SJSA1 (cell line): ENCODE results near the gene CRYM. TPM values are rescaled to one million over a fixed set of nuclear protein-coding genes. Genes with fewer than 3 reads are reported as not detected.
"Not testable (repeated sequence)": the region's sequence is repeated elsewhere in the genome, so short reads cannot be mapped to it uniquely, and the experiment has no call there.

Source experiments
- DNase-seq, 2 experiments: peaks; one replicate each; pipeline ENCODE4 v3.0.0-alpha.2; 2015 to 2020; ENCODE audit warnings: low spot score in 2 of 2, low read depth in 1 of 2
- H3K27ac ChIP-seq: fragments of 250-450 bp; sonication (Bioruptor Pico); 2 replicates; pipeline ENCODE4 v1.5.1; 2020; ENCODE audit warnings: mild to moderate bottlenecking, moderate library complexity
- H3K27me3 ChIP-seq: fragments of 250-450 bp; sonication (Bioruptor Pico); replicated peaks from 2 replicates; pipeline ENCODE4 v1.5.1; 2020; ENCODE audit warnings: mild to moderate bottlenecking, moderate library complexity
- H3K36me3 ChIP-seq: fragments of 250-450 bp; sonication (Bioruptor Pico); 2 replicates; pipeline ENCODE4 v1.5.1; 2020; ENCODE audit warnings: mild to moderate bottlenecking
- H3K4me1 ChIP-seq: fragments of 250-450 bp; sonication (Bioruptor Pico); replicated peaks from 2 replicates; pipeline ENCODE4 v1.6.1; 2021; ENCODE audit warnings: mild to moderate bottlenecking
- H3K4me3 ChIP-seq: fragments of 250-450 bp; sonication (Bioruptor Pico); 2 replicates; pipeline ENCODE4 v1.5.1; 2020; ENCODE audit warnings: mild to moderate bottlenecking
- H3K9me3 ChIP-seq: fragments of 250-450 bp; sonication (Bioruptor Pico); replicated peaks from 2 replicates; pipeline ENCODE4 v1.5.1; 2020; ENCODE audit warnings: mild to moderate bottlenecking
- total RNA-seq: library from RNA; depleted of rRNA; stranded (reverse); fragments of >200 nt; shearing (Covaris generic); gene quantifications from 2 replicates; pipeline ENCODE4 v1.2.3, GENCODE V29; 2014

The CRYM gene
- total RNA-seq, 1 experiment from 2014 or later: not detected

DNA sequence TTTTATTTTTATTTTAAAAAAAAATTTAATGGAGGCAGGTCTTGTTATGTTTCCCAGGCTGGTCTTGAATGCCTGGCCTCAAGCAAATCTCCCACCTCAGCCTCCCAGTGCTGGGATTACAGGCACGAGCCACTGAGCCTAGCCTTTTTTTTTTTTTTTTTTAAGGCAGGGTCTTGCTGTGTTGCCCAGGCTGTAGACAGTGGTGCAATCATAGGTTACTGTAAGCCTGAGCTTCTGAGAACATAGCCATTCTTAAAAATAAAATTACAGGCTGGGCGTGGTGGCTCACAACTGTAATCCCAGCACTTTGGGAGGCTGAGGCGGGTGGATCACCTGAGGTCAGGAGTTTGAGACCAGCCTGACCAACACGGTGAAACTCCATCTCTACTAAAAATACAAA, 29.9 kb downstream of the CRYM start:
- not testable (repeated sequence) for H3K27ac ChIP-seq, H3K36me3 ChIP-seq, H3K4me1 ChIP-seq, H3K9me3 ChIP-seq, DNase-seq, H3K4me3 ChIP-seq
- H3K27me3 ChIP-seq: peaks cover 11% of the 10 kb centered on the region; the same call in 1 of the 2 replicates

DNA sequence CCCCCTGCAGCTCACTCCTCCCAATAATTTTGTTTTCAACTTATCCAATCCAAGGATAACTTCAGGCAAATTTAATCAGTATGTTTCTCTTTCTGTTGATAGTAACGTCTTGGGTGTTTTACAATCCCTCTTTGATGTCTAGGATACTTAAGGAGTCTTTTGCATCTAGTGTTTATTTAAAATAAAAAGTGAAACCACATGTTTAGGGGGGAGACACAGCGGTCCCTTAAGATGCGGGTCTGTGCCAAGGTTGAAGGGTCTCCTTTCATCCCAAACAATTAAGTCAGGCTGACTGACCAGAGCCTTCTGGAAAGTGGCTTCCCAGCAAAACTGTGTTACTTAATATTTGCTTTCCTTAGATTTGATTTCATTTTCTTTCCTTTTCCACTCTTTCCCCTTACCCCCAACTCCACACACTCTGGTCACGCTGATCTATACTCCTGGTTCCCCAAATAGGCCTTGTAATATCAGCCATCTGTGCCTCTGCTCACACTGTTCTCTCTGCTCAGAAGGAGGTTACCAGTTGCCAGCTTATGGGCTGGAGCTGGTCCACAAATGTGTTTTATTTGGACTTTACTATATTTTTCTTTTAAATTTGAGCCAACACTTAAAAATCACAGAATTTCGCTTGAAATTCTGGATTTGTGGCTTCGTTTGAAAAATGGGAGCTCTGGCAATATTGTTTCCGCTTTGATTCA, 33.4 kb downstream of the CRYM start:
- H3K4me3 ChIP-seq: no peak overlapping the region
- no peaks in the 10 kb centered on the region for H3K9me3 ChIP-seq
- H3K4me1 ChIP-seq: no peaks in the 10 kb centered on the region
- H3K36me3 ChIP-seq: no peaks in the 10 kb centered on the region
- H3K27me3 ChIP-seq: peaks cover 16% of the 10 kb centered on the region
- H3K27ac ChIP-seq: no peak overlapping the region
- no peak for DNase-seq

DNA sequence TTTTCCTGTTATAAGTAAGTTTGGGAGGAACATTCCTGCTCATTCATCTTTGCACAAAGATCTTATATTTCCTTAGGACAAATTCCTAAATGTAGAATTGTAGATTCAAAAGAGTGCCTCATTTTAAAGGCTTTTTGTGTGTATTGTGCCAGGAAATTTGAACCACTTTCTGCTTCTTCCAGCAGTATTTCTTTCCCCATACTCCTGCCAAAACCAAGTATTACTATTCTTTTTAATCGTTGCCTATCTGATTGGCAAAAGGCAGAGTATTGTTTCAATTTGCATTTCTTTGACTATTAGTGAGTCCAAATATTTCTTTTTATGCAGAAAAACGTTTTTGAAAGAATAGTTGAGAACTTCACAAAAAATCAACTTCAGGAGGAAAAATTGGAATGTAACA, 35.3 kb downstream of the CRYM start:
- Histone ChIP-seq H3K27me3 (peaks cover 18% of the 10 kb centered on the region), H3K9me3 (no peaks in the 10 kb centered on the region), H3K4me3 (no peak overlapping the region), H3K36me3 (no peaks in the 10 kb centered on the region), H3K4me1 (no peaks in the 10 kb centered on the region), H3K27ac (no peak overlapping the region)
- DNase-seq: no peak

DNA sequence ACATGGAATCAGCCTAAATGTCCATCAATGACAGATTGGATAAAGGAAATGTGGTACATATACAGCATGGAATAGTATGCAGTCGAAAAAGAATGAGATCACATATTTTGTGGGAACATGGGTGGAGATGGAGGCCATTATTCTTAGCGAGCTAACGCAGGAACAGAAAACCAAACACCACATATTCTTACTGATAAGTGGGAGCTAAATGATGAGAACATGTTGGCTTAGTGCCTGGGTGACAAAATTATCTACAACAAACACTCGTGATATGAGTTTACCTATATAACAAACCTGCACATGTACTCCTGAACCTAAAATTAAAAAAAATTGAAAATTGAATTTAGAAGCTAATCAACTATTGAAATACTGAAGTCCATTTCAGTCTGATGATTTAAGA, 38.4 kb downstream of the CRYM start:
- Histone ChIP-seq H3K27ac (no peak overlapping the region), H3K4me3 (no peak overlapping the region), H3K36me3 (no peaks in the 10 kb centered on the region), H3K9me3 (no peaks in the 10 kb centered on the region), H3K4me1 (no peaks in the 10 kb centered on the region), H3K27me3 (peaks cover 12% of the 10 kb centered on the region)
- DNase-seq: no peak

DNA sequence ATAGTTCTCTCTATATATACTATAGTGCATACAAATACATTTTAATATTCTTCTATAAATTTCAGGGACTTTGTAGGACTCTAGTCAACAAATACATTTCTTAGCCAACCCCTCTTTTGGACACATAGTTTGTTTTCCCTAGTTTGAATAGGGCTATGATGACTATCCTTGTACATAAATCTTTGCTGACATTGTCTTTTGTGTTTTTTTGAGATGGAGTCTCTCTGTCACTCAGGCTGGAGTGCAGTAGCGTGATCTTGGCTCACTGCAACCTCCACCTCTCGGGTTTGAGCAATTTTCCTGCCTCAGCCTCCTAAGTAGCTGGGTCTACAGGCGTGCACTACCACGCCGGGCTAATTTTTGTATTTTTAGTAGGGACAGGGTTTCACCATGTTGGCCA, 41.3 kb downstream of the CRYM start:
- Histone ChIP-seq H3K36me3 (no peaks in the 10 kb centered on the region), H3K9me3 (no peaks in the 10 kb centered on the region), H3K4me3 (no peak overlapping the region), H3K4me1 (no peaks in the 10 kb centered on the region), H3K27ac (no peak overlapping the region), H3K27me3 (peaks cover 13% of the 10 kb centered on the region)
- no peak for DNase-seq

DNA sequence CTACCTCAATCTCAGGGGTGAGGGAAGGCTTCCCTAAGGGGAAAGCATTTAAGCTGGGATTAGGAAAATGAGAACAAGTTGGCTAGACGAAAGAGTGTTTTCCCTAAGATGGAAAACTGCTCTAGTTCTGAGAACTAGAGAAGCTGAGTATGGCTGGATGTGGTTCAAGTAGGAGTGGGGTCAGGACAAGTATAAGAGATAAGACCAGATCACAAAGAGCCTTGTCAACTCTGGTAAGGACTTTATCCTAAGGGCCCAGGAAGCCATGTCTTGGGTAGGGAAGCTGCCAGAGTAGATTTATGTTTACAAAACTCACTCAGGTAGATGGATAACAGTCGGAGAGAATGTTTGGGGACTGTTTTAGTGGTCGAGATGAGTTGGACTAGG, 42.9 kb downstream of the CRYM start:
- DNase-seq: no peak
- Histone ChIP-seq H3K9me3 (no peaks in the 10 kb centered on the region), H3K27ac (no peak overlapping the region), H3K4me1 (no peaks in the 10 kb centered on the region), H3K4me3 (no peak overlapping the region), H3K27me3 (peaks cover 20% of the 10 kb centered on the region), H3K36me3 (no peaks in the 10 kb centered on the region)

DNA sequence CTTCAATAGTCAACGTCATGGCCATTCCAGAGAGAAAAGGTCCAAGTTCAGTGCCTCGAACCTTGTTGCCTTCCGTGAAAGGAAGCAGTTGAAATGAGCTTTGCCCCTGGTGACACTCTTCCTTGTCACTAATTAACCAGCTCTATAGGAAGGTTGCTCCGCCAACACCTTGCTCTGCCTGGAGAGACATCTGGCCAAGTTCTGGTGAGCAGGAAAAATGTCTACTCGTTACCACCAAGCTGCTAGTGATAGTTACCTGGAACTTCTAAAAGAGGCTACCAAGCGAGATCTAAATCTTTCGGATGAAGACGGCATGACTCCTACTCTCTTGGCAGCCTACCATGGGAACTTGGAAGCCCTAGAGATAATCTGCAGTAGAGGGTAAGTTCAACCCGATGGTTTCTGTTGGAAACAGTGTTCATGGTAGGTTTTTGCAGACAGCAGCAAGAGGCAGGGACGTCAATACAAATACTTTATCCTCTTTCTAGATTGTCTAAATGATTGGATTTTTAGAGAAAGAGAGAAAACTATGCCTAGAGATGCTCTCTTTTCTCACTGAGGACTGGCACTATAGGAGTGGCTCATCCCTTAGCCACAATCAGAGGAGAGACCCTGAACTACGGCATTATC, 44.5 kb downstream of the CRYM start, which contains the start of gene ANKS4B:
Gene ANKS4B, plus strand, starts transcription at position 179 of the 630 bp plus-strand sequence. Its CDS starts 39 bp downstream, at position 218.
- H3K4me1 ChIP-seq: no peaks in the 10 kb centered on the region
- no peak for DNase-seq
- H3K27ac ChIP-seq: no peak within 1 kb of the TSS
- H3K4me3 ChIP-seq: no peak within 1 kb of the TSS
- no peaks in the 10 kb centered on the region for H3K9me3 ChIP-seq
- H3K36me3 ChIP-seq: no peaks in the 10 kb centered on the region
- H3K27me3 ChIP-seq: peaks cover 18% of the 10 kb centered on the region

DNA sequence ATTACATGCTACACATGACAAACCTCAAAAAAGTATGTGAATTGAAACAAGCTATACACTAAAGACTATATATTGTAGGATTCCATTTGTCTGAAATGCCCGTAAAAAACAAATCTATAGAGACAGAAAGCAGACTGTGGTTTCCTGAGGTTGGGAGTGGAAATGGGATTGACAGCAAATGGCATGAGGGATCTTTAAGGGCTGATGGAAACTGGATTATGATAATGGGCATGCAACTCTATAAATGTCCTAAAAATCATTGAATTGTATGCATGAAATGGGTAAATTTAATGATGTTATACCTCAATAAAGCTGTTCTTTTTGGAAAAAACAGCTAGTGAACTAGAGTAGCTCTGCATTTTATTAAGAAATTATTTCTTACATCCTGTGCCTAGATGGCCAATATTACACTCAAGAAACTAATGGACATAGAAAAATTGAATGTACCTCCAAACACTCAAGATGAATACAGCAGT, 45.0 kb downstream of the CRYM start:
- Histone ChIP-seq H3K9me3 (no peaks in the 10 kb centered on the region), H3K4me1 (no peaks in the 10 kb centered on the region), H3K27ac (no peak overlapping the region), H3K27me3 (peaks cover 16% of the 10 kb centered on the region), H3K4me3 (no peak overlapping the region), H3K36me3 (no peaks in the 10 kb centered on the region)
- no peak for DNase-seq

DNA sequence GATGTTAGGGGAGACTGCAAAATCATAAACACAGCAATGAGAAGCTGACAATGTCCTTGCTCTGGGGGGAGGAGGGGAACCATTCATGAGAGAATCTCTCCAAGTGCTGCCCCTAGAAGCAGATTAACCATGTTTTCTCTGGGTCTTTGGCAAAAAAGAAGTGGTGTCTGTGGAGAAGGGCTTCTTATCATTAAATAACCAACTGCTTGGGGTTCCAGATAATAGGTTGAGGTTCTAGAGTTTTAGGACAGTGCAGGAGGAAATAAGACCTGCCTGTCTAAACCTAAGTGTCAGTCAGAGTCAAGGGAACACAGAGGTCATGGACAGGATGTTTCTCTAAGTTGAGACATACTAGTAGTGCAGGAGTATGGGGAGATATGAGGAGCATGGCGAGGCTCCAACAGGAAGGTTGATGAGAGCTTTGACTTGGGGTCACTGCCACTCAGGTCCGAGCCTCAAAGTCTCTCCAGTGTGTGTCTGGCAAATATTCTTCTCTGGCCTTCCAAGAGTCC, 49.7 kb downstream of the CRYM start:
- Histone ChIP-seq H3K4me3 (no peak overlapping the region), H3K4me1 (no peaks in the 10 kb centered on the region), H3K27me3 (peaks cover 26% of the 10 kb centered on the region), H3K9me3 (no peaks in the 10 kb centered on the region), H3K27ac (no peak overlapping the region), H3K36me3 (no peaks in the 10 kb centered on the region)
- no peak for DNase-seq

DNA sequence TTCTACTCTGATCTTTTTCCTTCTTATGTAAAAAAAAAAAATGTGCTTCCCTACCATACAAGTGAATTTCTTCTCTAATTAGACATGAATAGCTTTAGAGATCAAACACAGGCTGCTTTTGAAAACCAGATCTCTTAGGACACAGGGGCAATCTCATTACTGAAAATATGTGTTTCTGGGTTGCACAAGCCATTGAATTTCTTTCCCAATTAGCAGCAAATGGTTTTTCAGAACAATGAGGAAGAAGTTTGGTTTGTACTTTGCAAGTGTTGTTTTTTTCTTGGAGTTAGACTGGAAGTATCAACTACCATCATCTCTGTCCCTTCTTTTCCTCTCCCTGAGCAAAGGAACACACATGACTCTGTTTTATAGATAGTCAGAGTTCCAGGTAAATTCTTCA, 50.2 kb downstream of the CRYM start:
- Histone ChIP-seq H3K9me3 (no peaks in the 10 kb centered on the region), H3K27ac (no peak overlapping the region), H3K4me1 (no peaks in the 10 kb centered on the region), H3K4me3 (no peak overlapping the region), H3K36me3 (no peaks in the 10 kb centered on the region), H3K27me3 (peaks cover 28% of the 10 kb centered on the region)
- DNase-seq: no peak

DNA sequence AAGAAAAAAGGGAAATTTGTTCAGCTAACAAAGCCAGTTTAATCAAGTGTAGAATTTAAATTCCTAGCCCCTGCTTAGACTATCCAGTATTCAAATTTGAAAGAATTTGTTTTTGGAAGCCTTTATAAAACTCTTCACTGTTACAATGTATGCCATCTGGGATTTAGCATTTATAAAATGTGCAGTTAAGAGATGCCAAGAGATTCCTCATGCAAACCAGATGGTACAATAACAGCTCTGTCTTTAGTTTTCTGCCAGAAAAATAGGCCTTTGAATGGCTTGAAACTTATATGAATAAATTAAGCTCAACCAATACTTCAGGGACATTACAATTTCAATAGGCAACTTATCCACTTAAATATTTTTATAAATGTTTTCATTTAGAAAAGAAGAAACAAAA, 51.3 kb downstream of the CRYM start:
- no peak for DNase-seq
- H3K27me3 ChIP-seq: peaks cover 30% of the 10 kb centered on the region
- H3K36me3 ChIP-seq: no peaks in the 10 kb centered on the region
- no peak overlapping the region for H3K4me3 ChIP-seq
- no peak overlapping the region for H3K27ac ChIP-seq
- no peaks in the 10 kb centered on the region for H3K4me1 ChIP-seq
- no peaks in the 10 kb centered on the region for H3K9me3 ChIP-seq

DNA sequence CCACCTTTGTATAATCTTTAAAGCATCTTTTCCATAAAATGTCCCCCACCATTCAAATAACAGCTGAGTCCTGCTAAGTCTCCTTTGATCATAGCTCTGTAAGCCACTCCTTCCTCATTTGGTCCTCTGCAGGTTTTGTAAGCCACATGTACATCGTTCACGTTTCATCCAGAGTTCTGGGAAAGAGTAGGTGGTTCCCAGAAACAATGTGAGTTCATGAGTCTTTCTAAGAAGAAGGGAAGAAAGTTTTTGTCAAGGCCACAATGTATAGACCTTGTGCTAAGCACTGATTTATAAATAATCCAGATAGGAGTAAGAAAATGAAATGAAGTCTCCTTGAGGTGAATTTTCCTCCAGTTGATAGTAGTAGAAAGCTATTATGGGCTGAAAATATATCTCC, 53.3 kb downstream of the CRYM start:
- no peak for DNase-seq
- Histone ChIP-seq H3K36me3 (no peaks in the 10 kb centered on the region), H3K4me1 (no peaks in the 10 kb centered on the region), H3K27ac (no peak overlapping the region), H3K4me3 (no peak overlapping the region), H3K27me3 (peaks cover 27% of the 10 kb centered on the region), H3K9me3 (no peaks in the 10 kb centered on the region)

DNA sequence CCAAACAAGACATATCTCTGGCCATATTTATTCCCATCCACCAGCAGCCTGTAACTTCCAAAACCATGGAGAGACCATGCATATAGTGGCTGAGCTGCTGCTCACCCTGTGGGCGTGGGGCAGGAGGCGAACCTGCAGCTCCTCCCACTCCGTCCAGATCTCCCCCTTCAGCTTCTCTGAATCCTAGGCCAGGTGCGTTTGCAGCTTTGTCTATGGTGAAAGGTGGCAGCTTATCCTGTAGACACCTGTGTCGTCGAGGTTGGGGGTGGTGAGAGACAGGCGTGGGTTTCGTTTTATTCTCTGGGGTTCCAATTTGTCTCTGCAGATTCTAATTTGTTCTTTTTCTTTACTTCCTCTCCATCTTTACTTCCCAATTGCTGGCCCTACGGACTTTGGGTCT, 54.3 kb downstream of the CRYM start:
- peaks cover 28% of the 10 kb centered on the region for H3K27me3 ChIP-seq
- H3K36me3 ChIP-seq: no peaks in the 10 kb centered on the region
- no peaks in the 10 kb centered on the region for H3K9me3 ChIP-seq
- no peaks in the 10 kb centered on the region for H3K4me1 ChIP-seq
- DNase-seq: no peak
- no peak overlapping the region for H3K4me3 ChIP-seq
- no peak overlapping the region for H3K27ac ChIP-seq

DNA sequence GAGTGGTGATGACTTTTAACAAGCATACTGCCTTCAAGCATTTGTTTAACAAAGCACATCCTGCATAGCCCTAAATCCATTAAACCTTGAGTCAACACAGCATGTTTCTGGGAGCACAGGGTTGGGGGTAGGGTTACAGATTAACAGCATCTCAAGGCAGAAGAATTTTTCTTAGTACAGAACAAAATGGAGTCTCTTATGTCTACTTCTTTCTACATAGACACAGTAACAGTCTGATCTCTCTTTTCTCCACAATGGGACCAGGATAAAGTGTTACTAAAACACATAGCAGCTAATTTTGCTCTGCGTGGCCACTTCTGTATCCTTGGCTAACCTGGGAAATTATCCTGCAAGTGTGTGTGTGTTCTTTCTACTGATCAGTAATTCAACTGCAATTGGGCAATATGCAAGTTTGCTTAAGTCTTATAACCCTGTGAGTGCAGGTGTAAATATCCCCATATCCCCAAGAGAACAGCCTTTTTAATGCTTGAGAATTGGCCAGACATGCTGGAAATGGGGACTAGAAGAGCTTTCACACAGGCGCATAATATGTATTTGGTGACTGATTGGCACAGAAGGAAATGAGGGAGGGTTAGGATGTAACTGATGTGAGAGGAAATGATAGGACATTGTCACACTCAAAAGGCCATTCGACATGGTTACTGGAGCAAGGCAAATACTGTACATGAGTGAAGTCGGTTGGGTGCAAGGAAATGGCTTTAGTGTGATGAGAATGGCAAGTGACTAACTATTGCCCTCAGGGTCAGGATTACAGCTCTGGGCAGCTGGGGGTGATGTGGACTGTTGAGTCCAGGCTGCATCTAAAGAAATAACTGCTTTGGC, 55.4 kb downstream of the CRYM start:
- Histone ChIP-seq H3K4me1 (no peaks in the 10 kb centered on the region), H3K9me3 (no peaks in the 10 kb centered on the region), H3K4me3 (no peak overlapping the region), H3K27me3 (peaks cover 23% of the 10 kb centered on the region), H3K36me3 (no peaks in the 10 kb centered on the region), H3K27ac (no peak overlapping the region)
- no peak for DNase-seq
